ENCODE measurements around the gene SRSF12. TPM values are rescaled to one million over a fixed set of nuclear protein-coding genes. Genes with fewer than 3 reads are reported as not detected.

SRSF12 gene
- total RNA-seq, 1 donor from 2014 or later = 14.7 TPM

DNA sequence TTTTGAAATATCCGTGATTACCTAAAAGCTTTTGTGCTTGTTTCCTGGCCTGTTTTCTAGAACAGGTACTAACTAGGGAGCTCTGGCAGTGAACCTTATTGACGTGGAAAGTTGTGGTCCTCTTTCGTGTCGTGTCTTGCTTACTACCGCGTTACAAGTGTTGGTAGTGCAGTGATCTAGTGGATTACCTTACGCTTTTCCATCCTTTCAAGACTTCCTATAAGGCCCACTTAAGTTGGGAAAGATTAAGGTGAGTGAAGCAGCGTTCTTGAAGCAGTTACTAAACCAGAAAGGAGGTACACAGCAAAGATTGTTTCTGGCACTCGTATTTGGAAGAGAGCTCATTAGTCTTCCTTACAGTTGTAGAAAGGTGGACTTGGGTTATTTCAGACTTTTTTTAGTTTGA, 35.4 kb downstream of the SRSF12 start:
- DNase-seq (ENCODE audit: low spot score in 2 of 2, unreplicated experiment in 2 of 2) = no peak
- no peaks in the 10 kb centered on the region for H3K9me3 Mint-ChIP-seq
- H3K4me1 Mint-ChIP-seq = peaks cover 33% of the 10 kb centered on the region

GRCh38 chr6:89081423-89082322, 36.2 kb downstream of the SRSF12 start:
- H3K36me3 Mint-ChIP-seq = peaks cover 26% of the 10 kb centered on the region
- no peaks in the 10 kb centered on the region for H3K27me3 Mint-ChIP-seq (ENCODE audit: low read depth)
- H3K4me1 Mint-ChIP-seq = peaks cover 30% of the 10 kb centered on the region

More for the DNA sequence above, 35.4 kb downstream of the SRSF12 start:
- no peaks in the 10 kb centered on the region for H3K27me3 Mint-ChIP-seq (ENCODE audit: low read depth)
- peaks cover 28% of the 10 kb centered on the region for H3K36me3 Mint-ChIP-seq
- TF ChIP-seq CTCF (IDR thresholded peaks at IDR 0.05; ENCODE audit: unreplicated experiment) = no peak
- H3K4me3 Mint-ChIP-seq = peak overlapping the region; percentile 88
- peak overlapping the region; percentile 98 for H3K27ac Mint-ChIP-seq

GRCh38 chr6:89081129-89081422, 36.8 kb downstream of the SRSF12 start:
- no peak for TF ChIP-seq CTCF (IDR thresholded peaks at IDR 0.05; ENCODE audit: unreplicated experiment)
- H3K27me3 Mint-ChIP-seq (ENCODE audit: low read depth) = no peaks in the 10 kb centered on the region
- peak overlapping the region; percentile 99 for H3K27ac Mint-ChIP-seq
- DNase-seq (ENCODE audit: low spot score in 2 of 2, unreplicated experiment in 2 of 2) = no peak
- peak overlapping the region; percentile 90 for H3K4me3 Mint-ChIP-seq
- peaks cover 27% of the 10 kb centered on the region for H3K4me1 Mint-ChIP-seq
- H3K9me3 Mint-ChIP-seq = no peaks in the 10 kb centered on the region
- peaks cover 23% of the 10 kb centered on the region for H3K36me3 Mint-ChIP-seq

More at GRCh38 chr6:89081423-89082322, 36.2 kb downstream of the SRSF12 start:
- TF ChIP-seq CTCF (IDR thresholded peaks at IDR 0.05; ENCODE audit: unreplicated experiment) = no peak
- peak; percentile 99 for DNase-seq (ENCODE audit: low spot score in 2 of 2, unreplicated experiment in 2 of 2)
- H3K4me3 Mint-ChIP-seq = peak overlapping the region; percentile 88
- H3K9me3 Mint-ChIP-seq = no peaks in the 10 kb centered on the region
- H3K27ac Mint-ChIP-seq = peak overlapping the region; percentile 98

GRCh38 chr6:89080281-89081128, 37.4 kb downstream of the SRSF12 start, which contains the start of gene PNRC1:
Gene PNRC1, plus strand, starts transcription at chr6:89080751. Its CDS starts 144 bp downstream, at chr6:89080895.
- Mint-ChIP-seq H3K36me3 (peaks cover 18% of the 10 kb centered on the region), H3K9me3 (no peaks in the 10 kb centered on the region), H3K27ac (peak within 1 kb of the TSS; percentile 99), H3K4me3 (peak within 1 kb of the TSS; percentile 90), H3K27me3 (ENCODE audit: low read depth) (no peaks in the 10 kb centered on the region), H3K4me1 (peaks cover 27% of the 10 kb centered on the region)
- peak; percentile 100 for DNase-seq (ENCODE audit: low spot score in 2 of 2, unreplicated experiment in 2 of 2)
- TF ChIP-seq CTCF (IDR thresholded peaks at IDR 0.05; ENCODE audit: unreplicated experiment) = no peak

- Mint-ChIP-seq H3K27ac (peak overlapping the region; percentile 98), H3K36me3 (peaks cover 10% of the 10 kb centered on the region), H3K27me3 (ENCODE audit: low read depth) (no peaks in the 10 kb centered on the region), H3K4me1 (peaks cover 23% of the 10 kb centered on the region), H3K4me3 (peak overlapping the region; percentile 90), H3K9me3 (no peaks in the 10 kb centered on the region)
- no peak for TF ChIP-seq CTCF (IDR thresholded peaks at IDR 0.05; ENCODE audit: unreplicated experiment)
- no peak for DNase-seq (ENCODE audit: low spot score in 2 of 2, unreplicated experiment in 2 of 2)
These were observed 38.2 kb downstream of the SRSF12 start for GRCh38 chr6:89079511-89080234.

Data from mesothelial cell of epicardium (in vitro differentiated cells).